HepG2 (cell line): ENCODE data around the gene SYT7. TPM values are rescaled to one million over a fixed set of nuclear protein-coding genes. Genes with fewer than 3 reads are reported as not detected.

Experiments used
- FLYWCH1 ChIP-seq: sonication (generic); formaldehyde crosslinking; IDR thresholded peaks from 2 replicates; pipeline ENCODE4 v1.8.1; 2023; ENCODE audit warnings: mild to moderate bottlenecking, missing genetic modification reagents
- GABPB1 ChIP-seq: IDR thresholded peaks from 2 replicates; pipeline ENCODE4 v1.6.1; 2016; ENCODE audit warnings: mild to moderate bottlenecking, missing genetic modification reagents, moderate library complexity, missing compliant biosample characterization
- KAT2B ChIP-seq: fragments of 150-350 bp; IDR thresholded peaks from 2 replicates; pipeline ENCODE4 v1.6.1; 2014; ENCODE audit warnings: low read depth, low read length, borderline replicate concordance
- MXI1 ChIP-seq: IDR thresholded peaks from 3 replicates; pipeline ENCODE4 v1.6.1; 2012; ENCODE audit warnings: low read depth, low read length, inconsistent platforms, borderline replicate concordance
- MYNN ChIP-seq: sonication (generic); formaldehyde crosslinking; IDR thresholded peaks from 2 replicates; pipeline ENCODE4 v1.4.0; 2020; ENCODE audit warnings: mild to moderate bottlenecking, low read depth, missing genetic modification reagents
- NFIC ChIP-seq: IDR thresholded peaks from 2 replicates; pipeline ENCODE4 v1.6.1; 2012; ENCODE audit warnings: mild to moderate bottlenecking, low read length, inconsistent platforms
- NFYC ChIP-seq: IDR thresholded peaks from 2 replicates; pipeline ENCODE4 v1.6.1; 2016; ENCODE audit warnings: missing genetic modification reagents, missing compliant biosample characterization
- PAWR ChIP-seq: sonication (generic); formaldehyde crosslinking; IDR thresholded peaks from 2 replicates; pipeline ENCODE4 v1.4.0; 2020; ENCODE audit warnings: missing genetic modification reagents, mild to moderate bottlenecking, borderline replicate concordance
- PCBP1 ChIP-seq: fragments of 200-400 bp; formaldehyde crosslinking; IDR thresholded peaks from 2 replicates; pipeline ENCODE4 v1.6.1; 2017; ENCODE audit warnings: mild to moderate bottlenecking, low read depth, low read length, borderline replicate concordance
- RNF219 ChIP-seq: sonication (generic); formaldehyde crosslinking; IDR thresholded peaks from 2 replicates; pipeline ENCODE4 v1.5.0; 2020; ENCODE audit warnings: mild to moderate bottlenecking, missing genetic modification reagents
- RORA ChIP-seq: sonication (generic); formaldehyde crosslinking; IDR thresholded peaks from 2 replicates; pipeline ENCODE4 v1.5.0; 2020; ENCODE audit warnings: mild to moderate bottlenecking, missing genetic modification reagents, moderate library complexity
- SAFB2 ChIP-seq: sonication (generic); formaldehyde crosslinking; IDR thresholded peaks from 2 replicates; pipeline ENCODE4 v1.5.1; 2020; ENCODE audit warnings: missing genetic modification reagents, low read depth, mild to moderate bottlenecking, borderline replicate concordance
- SMC3 ChIP-seq: IDR thresholded peaks from 2 replicates; pipeline ENCODE4 v1.6.1; 2011; ENCODE audit warnings: low read length, improper control_type of control experiment
- SUZ12 ChIP-seq: fragments of 150-350 bp; IDR thresholded peaks from 2 replicates; pipeline ENCODE4 v1.6.1; 2014; ENCODE audit warnings: low read depth, low read length
- TBL1XR1 ChIP-seq: fragments of 150-350 bp; IDR thresholded peaks from 2 replicates; pipeline ENCODE4 v1.6.1; 2014; ENCODE audit warnings: borderline replicate concordance, low read length; ENCODE audit not compliant: partially characterized antibody
- TOE1 ChIP-seq: sonication (generic); formaldehyde crosslinking; IDR thresholded peaks from 2 replicates; pipeline ENCODE4 v1.4.0; 2020; ENCODE audit warnings: mild to moderate bottlenecking, missing genetic modification reagents
- ZBTB7A ChIP-seq: sonication (generic); formaldehyde crosslinking; IDR thresholded peaks from 2 replicates; pipeline ENCODE4 v1.8.0; 2022; ENCODE audit warnings: mild to moderate bottlenecking, missing genetic modification reagents
- ZC3H13 ChIP-seq: sonication (generic); formaldehyde crosslinking; IDR thresholded peaks from 2 replicates; pipeline ENCODE4 v1.8.1; 2023; ENCODE audit warnings: mild to moderate bottlenecking, missing genetic modification reagents, moderate library complexity
- ZNF143 ChIP-seq: sonication (generic); formaldehyde crosslinking; IDR thresholded peaks from 2 replicates; pipeline ENCODE4 v1.4.0; 2020; ENCODE audit warnings: missing genetic modification reagents
- ZNF354B ChIP-seq: sonication (generic); formaldehyde crosslinking; IDR thresholded peaks from 2 replicates; pipeline ENCODE4 v1.8.0; 2022; ENCODE audit warnings: mild to moderate bottlenecking, missing genetic modification reagents
- ZNF432 ChIP-seq: sonication (generic); formaldehyde crosslinking; IDR thresholded peaks from 2 replicates; pipeline ENCODE4 v1.5.0; 2020; ENCODE audit warnings: missing genetic modification reagents, mild to moderate bottlenecking, borderline replicate concordance
- ZNF44 ChIP-seq: sonication (generic); formaldehyde crosslinking; IDR thresholded peaks from 2 replicates; pipeline ENCODE4 v1.5.1; 2020; ENCODE audit warnings: mild to moderate bottlenecking, missing genetic modification reagents
- ZNF510 ChIP-seq: sonication (generic); formaldehyde crosslinking; IDR thresholded peaks from 2 replicates; pipeline ENCODE4 v1.4.0; 2020; ENCODE audit warnings: low read depth, mild to moderate bottlenecking, missing genetic modification reagents
- ZNF619 ChIP-seq: sonication (generic); formaldehyde crosslinking; IDR thresholded peaks from 2 replicates; pipeline ENCODE4 v1.4.0; 2020; ENCODE audit warnings: mild to moderate bottlenecking, missing genetic modification reagents
- ZNF629 ChIP-seq: sonication (generic); formaldehyde crosslinking; conservative IDR thresholded peaks from 2 replicates; pipeline ENCODE4 v1.5.0; 2020; ENCODE audit warnings: missing genetic modification reagents
- ZNF703 ChIP-seq: sonication (generic); formaldehyde crosslinking; IDR thresholded peaks from 2 replicates; pipeline ENCODE4 v1.5.1; 2020; ENCODE audit warnings: missing genetic modification reagents, mild to moderate bottlenecking, moderate library complexity, borderline replicate concordance
- polyA plus RNA-seq, 8 experiments: library from polyadenylated mRNA; depleted of rRNA in 3 of 8; stranded (reverse) in 7 of 8; unstranded in 1 of 8; fragments of >200 nt; fragmentation: Illumina TruSeq in 4 of 8; extraction: Trizol in 4 of 8; gene quantifications; 2 replicates each; pipeline versions ENCODE4 v1.2.1 to v1.2.3, GENCODE V29; 2011 to 2016; ENCODE audit warnings: low read depth in 4 of 8, missing spikeins in 1 of 8, mixed read lengths in 1 of 8; ENCODE audit not compliant: insufficient read depth in 1 of 8
- total RNA-seq, 5 experiments: library from RNA; depleted of rRNA; stranded (reverse); fragments of >200 nt; fragmentation: Illumina TruSeq; extraction: Trizol; gene quantifications; 2 replicates each; pipeline ENCODE4 v1.2.3, GENCODE V29; 2016; ENCODE audit warnings: low read depth in 1 of 5
- TF ChIP-seq, protein P1 (sequence below): sonication (generic); formaldehyde crosslinking; IDR thresholded peaks from 2 replicates; pipeline ENCODE4 v1.5.0; 2020; ENCODE audit warnings: missing genetic modification reagents
- TF ChIP-seq, protein P2 (sequence below): sonication (generic); formaldehyde crosslinking; IDR thresholded peaks from 2 replicates; pipeline ENCODE4 v1.8.0; 2022; ENCODE audit warnings: mild to moderate bottlenecking, missing genetic modification reagents

Gene SYT7
- total and polyA plus RNA-seq, 2 of the 13 experiments (the other 11 are each of a cell fraction or from before 2014, with no cell fraction given), result 1.4 to 4.4 TPM

GRCh38 chr11:61567286-61568061 lies 13.4 kb downstream of the SYT7 start (continued):
- TF ChIP-seq MYNN (CRISPR knock-in tag), result peak; percentile 99
- peak; percentile 100 for TF ChIP-seq PAWR (CRISPR knock-in tag)
- peak; percentile 100 for TF ChIP-seq ZNF703 (CRISPR knock-in tag)
- TF ChIP-seq GABPB1 (CRISPR knock-in tag), result peak; percentile 84
- TF ChIP-seq ZBTB7A, result peak; percentile 99
- TF ChIP-seq NFIC, result no peak
- peak; percentile 100 for TF ChIP-seq ZNF354B (CRISPR knock-in tag)
- TF ChIP-seq ZNF44 (CRISPR knock-in tag), result peak; percentile 100
- peak; percentile 99 for TF ChIP-seq RORA
- TF ChIP-seq ZNF510 (CRISPR knock-in tag), result peak; percentile 100
- TF ChIP-seq ZNF629 (CRISPR knock-in tag), result peak; percentile 77
- TF ChIP-seq FLYWCH1 (CRISPR knock-in tag), result peak; percentile 100
- no peak for TF ChIP-seq TBL1XR1
- TF ChIP-seq ZC3H13 (CRISPR knock-in tag), result peak; percentile 99
- TF ChIP-seq MXI1, result peak; percentile 100
- TF ChIP-seq ZNF143 (CRISPR knock-in tag), result peak; percentile 78
- peak; percentile 98 for TF ChIP-seq ZNF432 (CRISPR knock-in tag)
- peak; percentile 99 for TF ChIP-seq ZNF619 (CRISPR knock-in tag)
- TF ChIP-seq, protein P1, sequence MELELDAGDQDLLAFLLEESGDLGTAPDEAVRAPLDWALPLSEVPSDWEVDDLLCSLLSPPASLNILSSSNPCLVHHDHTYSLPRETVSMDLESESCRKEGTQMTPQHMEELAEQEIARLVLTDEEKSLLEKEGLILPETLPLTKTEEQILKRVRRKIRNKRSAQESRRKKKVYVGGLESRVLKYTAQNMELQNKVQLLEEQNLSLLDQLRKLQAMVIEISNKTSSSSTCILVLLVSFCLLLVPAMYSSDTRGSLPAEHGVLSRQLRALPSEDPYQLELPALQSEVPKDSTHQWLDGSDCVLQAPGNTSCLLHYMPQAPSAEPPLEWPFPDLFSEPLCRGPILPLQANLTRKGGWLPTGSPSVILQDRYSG (CRISPR knock-in tag), result peak; percentile 100
- peak; percentile 100 for TF ChIP-seq SAFB2
- no peak for TF ChIP-seq SMC3
- TF ChIP-seq NFYC, result peak; percentile 75
- TF ChIP-seq TOE1 (CRISPR knock-in tag), result peak; percentile 100
- no peak for TF ChIP-seq KAT2B
- TF ChIP-seq RNF219 (CRISPR knock-in tag), result peak; percentile 100
- TF ChIP-seq, protein P2, sequence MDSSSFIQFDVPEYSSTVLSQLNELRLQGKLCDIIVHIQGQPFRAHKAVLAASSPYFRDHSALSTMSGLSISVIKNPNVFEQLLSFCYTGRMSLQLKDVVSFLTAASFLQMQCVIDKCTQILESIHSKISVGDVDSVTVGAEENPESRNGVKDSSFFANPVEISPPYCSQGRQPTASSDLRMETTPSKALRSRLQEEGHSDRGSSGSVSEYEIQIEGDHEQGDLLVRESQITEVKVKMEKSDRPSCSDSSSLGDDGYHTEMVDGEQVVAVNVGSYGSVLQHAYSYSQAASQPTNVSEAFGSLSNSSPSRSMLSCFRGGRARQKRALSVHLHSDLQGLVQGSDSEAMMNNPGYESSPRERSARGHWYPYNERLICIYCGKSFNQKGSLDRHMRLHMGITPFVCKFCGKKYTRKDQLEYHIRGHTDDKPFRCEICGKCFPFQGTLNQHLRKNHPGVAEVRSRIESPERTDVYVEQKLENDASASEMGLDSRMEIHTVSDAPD (CRISPR knock-in tag), result peak; percentile 97
- TF ChIP-seq SUZ12, result no peak; the same call in 1 of the 2 replicates
- no peak for TF ChIP-seq PCBP1
